Measurements from ENCODE around the gene PPP1R9A.

The PPP1R9A gene

GRCh38 chr7:94907026-94907810 is at the start of gene PPP1R9A:
Gene PPP1R9A (plus strand): TSS chr7:94907594. CDS start chr7:94910114, 2,520 bp downstream.
- peak; percentile 56 for DNase-seq

GRCh38 chr7:94871132-94871531 is 36.3 kb upstream of the PPP1R9A start:
- no peak for DNase-seq

- no peak for DNase-seq
Observed at GRCh38 chr7:94873239-94873638, 34.2 kb upstream of the PPP1R9A start.

- no peak for DNase-seq
Observed at GRCh38 chr7:94874036-94874785, 33.2 kb upstream of the PPP1R9A start.

GRCh38 chr7:94875201-94875600 is 32.2 kb upstream of the PPP1R9A start:
- DNase-seq, result no peak

GRCh38 chr7:94877731-94878670 is 29.4 kb upstream of the PPP1R9A start:
- no peak for DNase-seq

- no peak for DNase-seq
Observed at GRCh38 chr7:94882891-94883290, 24.5 kb upstream of the PPP1R9A start.

GRCh38 chr7:94883616-94884015 is 23.8 kb upstream of the PPP1R9A start:
- no peak for DNase-seq

- no peak for DNase-seq
Observed at GRCh38 chr7:94888551-94888950, 18.8 kb upstream of the PPP1R9A start.

- DNase-seq, result no peak
Observed at GRCh38 chr7:94888995-94889523, 18.3 kb upstream of the PPP1R9A start.

- no peak for DNase-seq
Observed at GRCh38 chr7:94890216-94890615, 17.2 kb upstream of the PPP1R9A start.

GRCh38 chr7:94893661-94894060 is 13.7 kb upstream of the PPP1R9A start:
- no peak for DNase-seq

GRCh38 chr7:94897541-94897940 is 9.9 kb upstream of the PPP1R9A start:
- no peak for DNase-seq

GRCh38 chr7:94898340-94898739 is 9.1 kb upstream of the PPP1R9A start:
- DNase-seq, result no peak

- no peak for DNase-seq
Observed at GRCh38 chr7:94901981-94902380, 5.4 kb upstream of the PPP1R9A start.

GRCh38 chr7:94903971-94904370 is 3.4 kb upstream of the PPP1R9A start:
- no peak for DNase-seq

GRCh38 chr7:94904982-94905381 is 2.4 kb upstream of the PPP1R9A start:
- no peak for DNase-seq

- DNase-seq, result no peak
Observed at GRCh38 chr7:94906065-94906851, 1.1 kb upstream of the PPP1R9A start.

GRCh38 chr7:94907811-94908322 is 473 bp downstream of the PPP1R9A start:
- peak; percentile 38 for DNase-seq

GRCh38 chr7:94908323-94909178 is 1.2 kb downstream of the PPP1R9A start:
- peak; percentile 38 for DNase-seq

- DNase-seq, result no peak
Observed at GRCh38 chr7:94909179-94909466, 1.7 kb downstream of the PPP1R9A start.

All from NK-92 treated with Interleukin-12 subunit alpha and Interleukin-12 subunit beta, amount 100 ng/mL, for 24 hours (cell line).